Smooth muscle cell (in vitro differentiated cells): ENCODE results near the gene NFKBIA. TPM values are rescaled to one million over a fixed set of nuclear protein-coding genes. Genes with fewer than 3 reads are reported as not detected.

Experiments used
- DNase-seq: peaks from one replicate; lab custom pipeline; 2025; ENCODE audit not compliant: unreplicated experiment; lab: John Stamatoyannopoulos, UW
- H2AFZ ChIP-seq: fragments of 200-600 bp; sonication (generic); 2 replicates; pipeline ENCODE4 v1.6.0; 2016; ENCODE audit warnings: antibody characterized with exemption, low read depth, mild to moderate bottlenecking
- H3F3A ChIP-seq: fragments of 200-600 bp; sonication (generic); 2 replicates; pipeline ENCODE4 v1.6.0; 2017; ENCODE audit warnings: antibody characterized with exemption, low read depth
- H3K27ac ChIP-seq: fragments of 200-600 bp; sonication (generic); 2 replicates; pipeline ENCODE4 v1.5.1; 2016; ENCODE audit warnings: low read depth, mild to moderate bottlenecking
- H3K27me3 ChIP-seq: fragments of 200-600 bp; sonication (generic); 2 replicates; pipeline ENCODE4 v1.6.1; 2016; ENCODE audit warnings: low read depth, mild to moderate bottlenecking
- H3K36me3 ChIP-seq: fragments of 200-600 bp; sonication (generic); 2 replicates; pipeline ENCODE4 v1.5.1; 2016; ENCODE audit warnings: low read depth
- H3K4me1 ChIP-seq: fragments of 200-600 bp; sonication (generic); 2 replicates; pipeline ENCODE4 v1.5.1; 2016; ENCODE audit warnings: low read depth
- H3K4me2 ChIP-seq: fragments of 200-600 bp; sonication (generic); 2 replicates; pipeline ENCODE4 v1.6.0; 2016; ENCODE audit warnings: mild to moderate bottlenecking
- H3K4me3 ChIP-seq: fragments of 200-600 bp; sonication (generic); 2 replicates; pipeline ENCODE4 v1.5.1; 2016; ENCODE audit warnings: mild to moderate bottlenecking
- H3K79me2 ChIP-seq: fragments of 200-600 bp; sonication (generic); 2 replicates; pipeline ENCODE4 v1.6.0; 2016; ENCODE audit warnings: low read depth, mild to moderate bottlenecking
- H3K9ac ChIP-seq: fragments of 200-600 bp; sonication (generic); 2 replicates; pipeline ENCODE4 v1.6.0; 2016; ENCODE audit warnings: low read depth
- H3K9me3 ChIP-seq: fragments of 200-600 bp; sonication (generic); replicated peaks from 2 replicates; pipeline ENCODE4 v1.5.1; 2016; ENCODE audit warnings: low read depth
- H4K20me1 ChIP-seq: fragments of 200-600 bp; sonication (generic); 2 replicates; pipeline ENCODE4 v1.6.0; 2016; ENCODE audit warnings: low read depth
- CTCF ChIP-seq: fragments of 200-600 bp; sonication (generic); IDR thresholded peaks from 2 replicates; pipeline ENCODE4 v1.5.1; 2017; ENCODE audit warnings: borderline replicate concordance, mild to moderate bottlenecking, antibody characterized with exemption; ENCODE audit not compliant: insufficient read depth, poor library complexity, severe bottlenecking
- WGBS: methylation state at CpG from one replicate; pipeline ENCODE4 v1.1.7; 2016; ENCODE audit warnings: low lambda C conversion rate; 5-methylcytosine and 5-hydroxymethylcytosine counted together
- polyA plus RNA-seq: library from polyadenylated mRNA; unstranded; fragments of >200 nt; fragmentation: Nextera tagmentation; extraction: Ambion mirVana; gene quantifications from 2 replicates; pipeline ENCODE4 v1.2.1, GENCODE V29; 2016
- total RNA-seq: library from RNA; depleted of rRNA; stranded (reverse); fragments of >200 nt; gene quantifications from 2 replicates; pipeline ENCODE4 v1.2.3, GENCODE V29; 2014

The NFKBIA gene
- total and polyA plus RNA-seq, 2 experiments from 2014 or later = 215 to 223 TPM

GRCh38 chr14:35390577-35391387 lies 13.8 kb downstream of the NFKBIA start:
- DNase-seq = no peak

GRCh38 chr14:35389315-35389667 lies 15.3 kb downstream of the NFKBIA start:
- Histone ChIP-seq H3K9me3 (no peaks in the 10 kb centered on the region), H3F3A (peaks cover 18% of the 10 kb centered on the region), H3K79me2 (no peaks in the 10 kb centered on the region), H3K36me3 (no peaks in the 10 kb centered on the region), H3K27me3 (no peaks in the 10 kb centered on the region), H2AFZ (no peak overlapping the region), H3K4me2 (no peak overlapping the region), H3K4me3 (no peak overlapping the region), H3K27ac (no peak overlapping the region), H3K9ac (no peak overlapping the region), H4K20me1 (no peaks in the 10 kb centered on the region), H3K4me1 (peaks cover 16% of the 10 kb centered on the region)
- no peak for TF ChIP-seq CTCF
- DNase-seq = no peak
- 95% methylated on average over 9 of the region's 9 CpGs for WGBS

More at GRCh38 chr14:35390577-35391387, 13.8 kb downstream of the NFKBIA start:
- Histone ChIP-seq H2AFZ (no peak overlapping the region), H3K79me2 (no peaks in the 10 kb centered on the region), H3K9ac (no peak overlapping the region), H3F3A (peaks cover 5% of the 10 kb centered on the region), H3K36me3 (no peaks in the 10 kb centered on the region), H3K4me2 (no peak overlapping the region), H3K4me3 (no peak overlapping the region), H3K27ac (no peak overlapping the region), H3K4me1 (peaks cover 2% of the 10 kb centered on the region), H3K27me3 (no peaks in the 10 kb centered on the region), H4K20me1 (no peaks in the 10 kb centered on the region), H3K9me3 (no peaks in the 10 kb centered on the region)
- no peak for TF ChIP-seq CTCF
- 64% methylated on average over 9 of the region's 9 CpGs for WGBS

- no peak overlapping the region for H3K27ac ChIP-seq
- H3K27me3 ChIP-seq = no peaks in the 10 kb centered on the region
- no peak for TF ChIP-seq CTCF
- H3F3A ChIP-seq = peaks cover 19% of the 10 kb centered on the region
- H3K4me2 ChIP-seq = no peak overlapping the region
- H3K36me3 ChIP-seq = no peaks in the 10 kb centered on the region
- no peak for DNase-seq
- H3K9ac ChIP-seq = no peak overlapping the region
- no peaks in the 10 kb centered on the region for H3K9me3 ChIP-seq
- 95% methylated on average over 14 of the region's 14 CpGs for WGBS
- H3K4me3 ChIP-seq = no peak overlapping the region
- H3K4me1 ChIP-seq = peaks cover 19% of the 10 kb centered on the region
- H3K79me2 ChIP-seq = no peaks in the 10 kb centered on the region
- no peak overlapping the region for H2AFZ ChIP-seq
- H4K20me1 ChIP-seq = no peaks in the 10 kb centered on the region
Measured at GRCh38 chr14:35388656-35389314, 15.8 kb downstream of the NFKBIA start.
